Spleen (tissue), 11 donors: ENCODE results near the gene ACKR3. TPM values are rescaled to one million over a fixed set of nuclear protein-coding genes. Genes with fewer than 3 reads are reported as not detected.

ENCODE experiments used
- DNase-seq: peaks from one replicate; pipeline ENCODE4 v3.0.0-alpha.2; 2020
- H3K27ac ChIP-seq, 8 donors: fragments of 200-600 bp; sonication (generic) in 7 of 8; 1 replicate in 4 of 8; 2 replicates in 4 of 8; pipeline versions ENCODE4 v1.5.0 to v1.8.0; 2016 to 2021; ENCODE audit warnings: inconsistent platforms in 4 of 8, mild to moderate bottlenecking in 4 of 8, moderate library complexity in 1 of 8
- H3K27me3 ChIP-seq, 7 donors: fragments of 200-600 bp; sonication (generic) in 6 of 7; replicated peaks in 1 of 7; 1 replicate in 4 of 7; 2 replicates in 3 of 7; pipeline versions ENCODE4 v1.5.0 to v1.8.0; 2016 to 2021; ENCODE audit warnings: inconsistent platforms in 3 of 7, mild to moderate bottlenecking in 1 of 7
- H3K36me3 ChIP-seq, 6 donors: fragments of 200-600 bp; sonication (generic) in 5 of 6; 1 replicate in 4 of 6; 2 replicates in 2 of 6; pipeline versions ENCODE4 v1.5.0 to v1.8.0; 2016 to 2021; ENCODE audit warnings: inconsistent platforms in 2 of 6
- H3K4me1 ChIP-seq, 6 donors: fragments of 200-600 bp; sonication (generic) in 5 of 6; 1 replicate in 3 of 6; 2 replicates in 3 of 6; pipeline versions ENCODE4 v1.5.0 to v1.8.0; 2016 to 2021; ENCODE audit warnings: inconsistent platforms in 3 of 6
- H3K4me3 ChIP-seq, 8 donors: fragments of 200-600 bp; sonication (generic) in 7 of 8; 1 replicate in 4 of 8; 2 replicates in 4 of 8; pipeline versions ENCODE4 v1.5.0 to v1.8.0; 2016 to 2021; ENCODE audit warnings: inconsistent platforms in 4 of 8, mild to moderate bottlenecking in 4 of 8, moderate library complexity in 2 of 8
- H3K9me3 ChIP-seq, 8 donors: fragments of 200-600 bp; sonication (generic) in 7 of 8; 1 replicate in 4 of 8; 2 replicates in 4 of 8; pipeline versions ENCODE4 v1.5.0 to v1.8.0; 2016 to 2021; ENCODE audit warnings: inconsistent platforms in 4 of 8
- CTCF ChIP-seq, 11 experiments: fragments of 200-600 bp in 7 of 11; fragments of 450-650 bp in 4 of 11; sonication (generic) in 4 of 11; IDR thresholded peaks in 8 of 11; conservative IDR thresholded peaks in 3 of 11; 1 replicate in 7 of 11; 2 replicates in 4 of 11; pipeline versions ENCODE4 v1.4.0 to v1.8.0; 2016 to 2021; ENCODE audit warnings: antibody characterized with exemption in 11 of 11, inconsistent platforms in 4 of 11, mild to moderate bottlenecking in 1 of 11
- POLR2A ChIP-seq, 3 donors: fragments of 450-650 bp; IDR thresholded peaks; one replicate each; pipeline ENCODE4 v1.5.1; 2017; ENCODE audit warnings: antibody characterized with exemption in 3 of 3, mild to moderate bottlenecking in 1 of 3
- POLR2AphosphoS5 ChIP-seq, 3 donors: sonication (generic); formaldehyde crosslinking; IDR thresholded peaks; one replicate each; pipeline ENCODE4 v1.5.1; 2017; ENCODE audit warnings: antibody characterized with exemption in 3 of 3
- WGBS, 5 donors: extraction: QIAGEN DNeasy Blood & Tissue Kit in 3 of 5; methylation state at CpG; one replicate each; pipeline versions ENCODE4 v1.1.5 to v1.1.7; 2013 to 2018; 5-methylcytosine and 5-hydroxymethylcytosine counted together
- intact Hi-C: fragments of 100-400 bp; cut with DNase I; formaldehyde crosslinking; loops from one replicate; pipeline ENCODE4 v1.15.0; 2023; ENCODE audit warnings: low total_unique reads
- polyA plus RNA-seq, 3 donors: library from polyadenylated mRNA; stranded (reverse); fragments of 200-250 nt; gene quantifications; one replicate each; pipeline ENCODE4 v1.2.1, GENCODE V29; 2013
- total RNA-seq, 7 donors: library from RNA; depleted of rRNA in 3 of 7; stranded (reverse); fragments of >200 nt in 3 of 7; fragmentation: NEBNext Ultra II Directional in 4 of 7; extraction: Animal tissue kit (Norgen Biotek cat#: 25700) in 4 of 7; gene quantifications; one replicate each; pipeline versions ENCODE4 v1.1.0 to v1.2.1, GENCODE V29; 2016 to 2021
- donor health status: healthy with polysubstance abuse.
- donor health status: DM: no; HTN: no; CAD: no; lungs with moderate emphysema.
- donor health status: DM: no; HTN: no; CAD: no.
- donor health status: Bipolar disorder and iron deficiency.
- donor health status: healthy.
- donor health status: DM: no; HTN: no; CAD: no.
- donor health status: DM: yes; HTN: yes; CAD: no.

Gene ACKR3
- total and polyA plus RNA-seq, 10 donors: 11.5 to 164 (median 67.0) TPM

GRCh38 chr2:236548179-236548921 is 21.3 kb upstream of the ACKR3 start:
- H3K4me1 ChIP-seq: peaks cover 24 to 92% (median 66%) of the 10 kb centered on the region in 6 donors
- intact Hi-C loops: no loop called here
- no peaks in the 10 kb centered on the region for H3K36me3 ChIP-seq
- DNase-seq: no peak
- H3K27me3 ChIP-seq: no peaks in the 10 kb centered on the region
- 59 to 79% (median 68%) methylated on average over 5 of the region's 5 CpGs for WGBS, 5 donors
- no peaks in the 10 kb centered on the region for H3K9me3 ChIP-seq
- H3K4me3 ChIP-seq: no peak overlapping the region
- TF ChIP-seq POLR2A (IDR thresholded peaks at IDR 0.05) (no peak), CTCF (IDR thresholded peaks at IDR 0.05 in 8 of 11, conservative IDR thresholded peaks at IDR 0.05 in 3 of 11) (no peak), POLR2AphosphoS5 (IDR thresholded peaks at IDR 0.05) (no peak)
- H3K27ac ChIP-seq: peak overlapping the region in 7 of 8 donors; percentile 20 to 91 (median 86)

GRCh38 chr2:236549165-236549564 is 20.5 kb upstream of the ACKR3 start:
- Histone ChIP-seq H3K27ac (peak overlapping the region in 6 of 8 donors; percentile 13 to 91 (median 73)), H3K9me3 (peaks cover 0 to 4% (median 1%) of the 10 kb centered on the region in 8 donors), H3K4me3 (no peak overlapping the region), H3K4me1 (peaks cover 24 to 94% (median 66%) of the 10 kb centered on the region in 6 donors), H3K36me3 (no peaks in the 10 kb centered on the region), H3K27me3 (no peaks in the 10 kb centered on the region)
- no peak for DNase-seq
- TF ChIP-seq POLR2A (IDR thresholded peaks at IDR 0.05): no peak
- TF ChIP-seq CTCF (IDR thresholded peaks at IDR 0.05 in 8 of 11, conservative IDR thresholded peaks at IDR 0.05 in 3 of 11): no peak
- no peak for TF ChIP-seq POLR2AphosphoS5 (IDR thresholded peaks at IDR 0.05)
- intact Hi-C loops: no loop called here
- 85 to 95% (median 90%) methylated on average over 4 of the region's 4 CpGs for WGBS, 5 donors

- intact Hi-C loops: no loop called here
- Histone ChIP-seq H3K9me3 (peaks cover 0 to 12% (median 9%) of the 10 kb centered on the region in 8 donors), H3K4me1 (peaks cover 24 to 88% (median 61%) of the 10 kb centered on the region in 6 donors), H3K27me3 (no peaks in the 10 kb centered on the region), H3K4me3 (no peak overlapping the region), H3K27ac (peak overlapping the region in 4 of 8 donors; percentile 14 to 90 (median 73)), H3K36me3 (no peaks in the 10 kb centered on the region)
- 89 to 100% (median 92%) methylated on average over 1 to 8 of the region's 8 CpGs for WGBS, 5 donors
- TF ChIP-seq CTCF (IDR thresholded peaks at IDR 0.05 in 8 of 11, conservative IDR thresholded peaks at IDR 0.05 in 3 of 11): no peak
- no peak for TF ChIP-seq POLR2AphosphoS5 (IDR thresholded peaks at IDR 0.05)
- TF ChIP-seq POLR2A (IDR thresholded peaks at IDR 0.05): no peak
- no peak for DNase-seq
Measured at GRCh38 chr2:236550290-236550689, 19.3 kb upstream of the ACKR3 start.

GRCh38 chr2:236550701-236551465 is 18.7 kb upstream of the ACKR3 start:
- WGBS, 5 donors: 55 to 72% (median 64%) methylated on average over 13 of the region's 13 CpGs
- H3K36me3 ChIP-seq: no peaks in the 10 kb centered on the region
- intact Hi-C loops: no loop called here
- no peaks in the 10 kb centered on the region for H3K27me3 ChIP-seq
- H3K4me3 ChIP-seq: no peak overlapping the region
- no peak for TF ChIP-seq POLR2A (IDR thresholded peaks at IDR 0.05)
- TF ChIP-seq CTCF (IDR thresholded peaks at IDR 0.05 in 8 of 11, conservative IDR thresholded peaks at IDR 0.05 in 3 of 11): no peak
- no peak for TF ChIP-seq POLR2AphosphoS5 (IDR thresholded peaks at IDR 0.05)
- H3K9me3 ChIP-seq: peaks cover 0 to 12% (median 9%) of the 10 kb centered on the region in 8 donors
- no peak for DNase-seq
- peaks cover 21 to 87% (median 56%) of the 10 kb centered on the region in 6 donors for H3K4me1 ChIP-seq
- peak overlapping the region in 5 of 8 donors; percentile 6 to 90 (median 60) for H3K27ac ChIP-seq
